GM12865 (cell line): ENCODE data around the gene SOX5.

Source experiments
- DNase-seq: peaks from one replicate; pipeline ENCODE4 v3.0.0; 2010; ENCODE audit warnings: low read depth
- H3K4me3 ChIP-seq: 2 replicates; pipeline ENCODE4 v1.5.1; 2011; ENCODE audit warnings: mild to moderate bottlenecking, low read depth, low read length, control low read depth
- TF ChIP-seq, protein P1 (sequence below): IDR thresholded peaks from 2 replicates; pipeline ENCODE4 v1.5.1; 2011; ENCODE audit warnings: low read length, control low read depth, low read depth, inconsistent platforms; ENCODE audit not compliant: insufficient read depth; ENCODE audit errors: missing control alignments

Gene SOX5

DNA sequence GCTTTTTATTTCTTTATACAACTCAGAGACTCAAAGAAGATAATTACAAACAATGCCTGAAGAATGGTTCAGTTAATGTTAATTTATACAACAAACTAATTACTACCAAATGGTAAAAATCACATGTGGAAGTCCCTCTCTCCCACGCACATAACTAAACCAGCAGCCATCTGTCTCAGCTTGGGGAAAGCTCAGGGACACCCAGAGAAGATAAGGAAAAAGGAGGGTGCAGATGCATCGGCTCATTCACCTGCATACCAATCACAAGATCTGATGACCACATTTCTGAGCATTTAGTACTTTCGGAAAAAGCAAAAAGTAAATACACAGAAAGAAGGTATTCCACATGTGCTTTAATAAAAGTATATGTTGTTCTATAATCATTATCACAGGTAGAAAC, 136.3 kb downstream of the SOX5 start:
- no peak overlapping the region for H3K4me3 ChIP-seq
- DNase-seq, result no peak
- TF ChIP-seq, protein P1, sequence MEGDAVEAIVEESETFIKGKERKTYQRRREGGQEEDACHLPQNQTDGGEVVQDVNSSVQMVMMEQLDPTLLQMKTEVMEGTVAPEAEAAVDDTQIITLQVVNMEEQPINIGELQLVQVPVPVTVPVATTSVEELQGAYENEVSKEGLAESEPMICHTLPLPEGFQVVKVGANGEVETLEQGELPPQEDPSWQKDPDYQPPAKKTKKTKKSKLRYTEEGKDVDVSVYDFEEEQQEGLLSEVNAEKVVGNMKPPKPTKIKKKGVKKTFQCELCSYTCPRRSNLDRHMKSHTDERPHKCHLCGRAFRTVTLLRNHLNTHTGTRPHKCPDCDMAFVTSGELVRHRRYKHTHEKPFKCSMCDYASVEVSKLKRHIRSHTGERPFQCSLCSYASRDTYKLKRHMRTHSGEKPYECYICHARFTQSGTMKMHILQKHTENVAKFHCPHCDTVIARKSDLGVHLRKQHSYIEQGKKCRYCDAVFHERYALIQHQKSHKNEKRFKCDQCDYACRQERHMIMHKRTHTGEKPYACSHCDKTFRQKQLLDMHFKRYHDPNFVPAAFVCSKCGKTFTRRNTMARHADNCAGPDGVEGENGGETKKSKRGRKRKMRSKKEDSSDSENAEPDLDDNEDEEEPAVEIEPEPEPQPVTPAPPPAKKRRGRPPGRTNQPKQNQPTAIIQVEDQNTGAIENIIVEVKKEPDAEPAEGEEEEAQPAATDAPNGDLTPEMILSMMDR, result no peak

DNA sequence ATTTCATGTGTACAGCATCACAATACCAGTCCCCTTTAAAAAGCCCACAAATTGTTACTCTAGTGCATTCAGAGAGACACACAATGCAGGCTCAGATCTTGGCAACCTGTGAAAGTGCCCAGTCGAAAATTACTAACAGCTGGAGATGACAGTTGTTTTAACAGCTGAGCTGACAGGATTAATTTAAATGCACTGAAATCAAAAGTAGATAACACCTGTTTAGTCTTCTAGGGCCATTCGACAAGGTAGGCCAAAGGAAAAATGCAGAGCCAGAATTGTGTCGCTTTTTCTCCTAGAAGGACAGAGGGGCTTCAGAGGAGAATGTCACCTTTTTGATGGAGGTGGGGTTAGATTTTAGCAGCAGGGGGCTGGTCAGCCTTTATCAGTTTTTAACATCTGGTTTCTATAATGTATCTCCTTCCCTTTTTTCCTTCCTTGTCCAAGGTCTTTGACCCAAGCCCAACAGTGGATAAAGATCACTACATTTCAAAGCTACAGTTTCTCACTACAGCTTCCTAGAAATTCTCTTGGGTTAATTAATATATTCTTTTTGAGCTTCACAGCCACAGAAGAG, 139.1 kb downstream of the SOX5 start:
- TF ChIP-seq, protein P1, result no peak
- DNase-seq, result no peak
- no peak overlapping the region for H3K4me3 ChIP-seq

DNA sequence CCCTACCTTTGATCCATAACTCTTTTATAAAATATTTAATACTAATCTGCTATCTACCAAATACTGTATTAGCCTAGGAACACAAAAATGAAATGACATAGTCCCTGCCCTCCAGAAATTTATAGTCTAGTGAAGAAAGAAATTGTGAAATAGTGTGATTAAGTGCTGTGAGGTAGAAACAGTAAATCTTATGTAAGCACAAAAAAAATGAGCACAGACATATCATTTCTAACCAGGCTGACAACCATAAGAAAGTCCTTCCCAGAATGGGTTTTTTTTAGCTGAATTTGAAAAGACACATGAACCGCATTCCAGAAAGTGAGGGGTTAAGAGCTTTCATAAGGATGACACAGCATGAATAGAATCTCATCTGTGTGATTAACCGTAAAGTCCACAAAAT, 145.9 kb downstream of the SOX5 start:
- H3K4me3 ChIP-seq, result no peak overlapping the region
- no peak for DNase-seq
- TF ChIP-seq, protein P1, result no peak

DNA sequence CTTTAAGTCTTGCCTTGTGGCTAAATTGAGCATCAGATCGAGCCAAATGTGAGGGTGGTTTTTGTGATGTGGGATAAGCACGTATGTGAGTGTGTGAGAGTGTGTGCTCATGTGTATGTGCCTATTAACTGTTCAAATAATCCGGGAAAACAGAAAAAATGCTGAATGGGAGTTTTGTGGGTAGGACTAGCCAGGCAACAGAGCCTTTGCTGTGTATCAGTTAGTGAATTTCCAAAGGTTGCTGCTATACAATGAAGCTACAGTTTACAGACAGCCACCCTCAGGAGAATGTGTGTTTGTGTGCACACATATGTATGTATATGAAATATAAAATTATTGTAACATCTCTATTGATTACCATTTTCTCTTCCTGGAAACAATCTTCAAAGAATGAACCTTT, 154.0 kb downstream of the SOX5 start:
- no peak overlapping the region for H3K4me3 ChIP-seq
- no peak for DNase-seq
- TF ChIP-seq, protein P1, result no peak

DNA sequence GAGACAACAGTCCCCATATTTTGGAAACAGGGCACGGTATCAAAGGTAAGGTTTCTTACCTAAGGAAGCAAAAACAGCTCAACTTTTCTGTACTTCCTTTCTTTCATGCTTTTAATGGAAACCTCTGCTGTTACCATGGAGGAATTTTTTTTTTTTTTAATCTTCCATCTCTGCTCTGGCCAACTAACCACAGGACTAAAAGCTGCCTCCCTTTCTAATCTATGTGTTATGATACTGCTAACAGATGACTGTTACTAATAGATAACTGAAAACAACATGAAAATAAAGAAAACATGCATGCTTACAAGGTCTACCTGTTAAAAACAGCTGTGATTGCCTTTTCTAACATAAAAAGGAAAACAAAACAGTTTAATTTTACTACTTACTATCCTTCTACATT, 168.4 kb downstream of the SOX5 start:
- TF ChIP-seq, protein P1, result no peak
- no peak overlapping the region for H3K4me3 ChIP-seq
- DNase-seq, result no peak

DNA sequence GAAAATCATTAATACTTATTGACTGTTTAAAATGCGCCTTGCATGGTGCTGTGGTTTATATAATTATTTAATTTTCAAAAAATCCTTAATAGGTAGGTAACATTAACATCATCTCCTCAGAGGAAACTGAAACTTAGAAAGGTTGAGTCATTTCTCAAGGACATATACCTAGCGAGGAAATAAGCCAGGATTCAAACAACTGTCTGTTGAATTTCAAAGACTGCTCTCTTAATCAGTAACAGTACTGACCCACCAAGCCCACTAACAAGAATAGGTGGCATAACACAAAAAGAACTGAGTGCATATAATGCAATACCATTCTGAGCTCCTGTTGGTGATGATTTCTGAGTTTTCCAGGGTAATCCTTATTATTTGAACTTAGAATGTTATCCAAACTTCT, 174.3 kb downstream of the SOX5 start:
- TF ChIP-seq, protein P1, result no peak
- no peak overlapping the region for H3K4me3 ChIP-seq
- no peak for DNase-seq
